ENCODE measurements around the gene CNTNAP5.

Gene CNTNAP5

GRCh38 chr2:124050833-124051497 lies 25.9 kb downstream of the CNTNAP5 start:
- DNase-seq (ENCODE audit: extremely low read depth, low read depth), result no peak
- TF ChIP-seq CTCF (IDR thresholded peaks at IDR 0.05; ENCODE audit: low read depth, low read length, missing control alignments), result no peak
- no peak overlapping the region for H3K4me3 ChIP-seq (replicated peaks; ENCODE audit: low read depth, low read length)

- TF ChIP-seq CTCF (IDR thresholded peaks at IDR 0.05; ENCODE audit: low read depth, low read length, missing control alignments), result no peak
- no peak overlapping the region for H3K4me3 ChIP-seq (replicated peaks; ENCODE audit: low read depth, low read length)
- DNase-seq (ENCODE audit: extremely low read depth, low read depth), result no peak
Measured at GRCh38 chr2:124053796-124054195, 28.7 kb downstream of the CNTNAP5 start.

DNA sequence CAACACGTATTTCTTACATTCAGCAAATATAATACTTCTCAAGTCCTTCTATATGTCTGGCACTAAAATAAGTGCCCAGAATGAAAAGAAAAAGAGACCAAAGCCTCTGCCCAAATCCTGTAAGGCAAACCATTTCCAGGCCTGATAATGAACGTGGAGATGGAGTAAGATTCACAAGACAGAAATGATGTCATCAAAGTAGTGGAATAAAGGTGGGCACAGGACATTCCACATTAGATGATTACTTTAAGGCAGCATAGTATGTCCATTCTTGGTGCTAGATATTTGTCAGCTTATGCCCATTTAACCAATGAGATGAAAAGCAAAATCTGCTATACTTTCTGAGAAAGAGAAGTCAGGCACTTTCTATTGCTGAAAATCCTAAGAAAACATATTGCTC lies 38.5 kb downstream of the CNTNAP5 start:
- no peak for DNase-seq (ENCODE audit: extremely low read depth, low read depth)
- no peak for TF ChIP-seq CTCF (IDR thresholded peaks at IDR 0.05; ENCODE audit: low read depth, low read length, missing control alignments)
- H3K4me3 ChIP-seq (replicated peaks; ENCODE audit: low read depth, low read length), result no peak overlapping the region

DNA sequence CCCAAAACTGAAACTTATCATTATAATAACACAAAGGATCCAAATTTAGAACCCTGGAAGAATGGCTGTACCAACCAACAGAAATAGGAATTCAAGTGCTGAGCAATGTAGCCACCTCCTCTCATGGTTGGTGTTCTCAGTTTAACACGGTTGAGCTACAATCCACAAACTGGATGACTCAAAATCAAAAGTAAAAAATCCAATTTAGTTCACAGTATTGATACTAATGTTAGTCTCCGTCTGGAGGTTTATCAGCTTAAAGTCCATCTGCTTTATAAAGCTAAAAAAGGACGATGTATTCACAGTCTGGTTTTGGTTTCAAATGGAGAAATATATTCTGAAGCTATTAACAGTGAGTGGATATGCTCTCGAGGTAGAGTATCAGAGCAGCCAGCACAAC lies 40.5 kb downstream of the CNTNAP5 start:
- TF ChIP-seq CTCF (IDR thresholded peaks at IDR 0.05; ENCODE audit: low read depth, low read length, missing control alignments), result no peak
- no peak for DNase-seq (ENCODE audit: extremely low read depth, low read depth)
- no peak overlapping the region for H3K4me3 ChIP-seq (replicated peaks; ENCODE audit: low read depth, low read length)

GRCh38 chr2:124066776-124067175 lies 41.7 kb downstream of the CNTNAP5 start:
- DNase-seq (ENCODE audit: extremely low read depth, low read depth), result no peak
- no peak overlapping the region for H3K4me3 ChIP-seq (replicated peaks; ENCODE audit: low read depth, low read length)
- no peak for TF ChIP-seq CTCF (IDR thresholded peaks at IDR 0.05; ENCODE audit: low read depth, low read length, missing control alignments)

- no peak for DNase-seq (ENCODE audit: extremely low read depth, low read depth)
- no peak overlapping the region for H3K4me3 ChIP-seq (replicated peaks; ENCODE audit: low read depth, low read length)
- TF ChIP-seq CTCF (IDR thresholded peaks at IDR 0.05; ENCODE audit: low read depth, low read length, missing control alignments), result no peak
Measured at GRCh38 chr2:124079045-124079444, 54.0 kb downstream of the CNTNAP5 start.

Measured in HFF-Myc (cell line).